GM12865 (cell line): ENCODE results near the gene AQP7.
"Not testable (repeated sequence)": the region's sequence is repeated elsewhere in the genome, so short reads cannot be mapped to it uniquely, and the experiment has no call there.

Source experiments
- DNase-seq: peaks from one replicate; pipeline ENCODE4 v3.0.0; 2010; ENCODE audit warnings: low read depth
- H3K4me3 ChIP-seq: 2 replicates; pipeline ENCODE4 v1.5.1; 2011; ENCODE audit warnings: mild to moderate bottlenecking, low read depth, low read length, control low read depth
- TF ChIP-seq, protein P1 (sequence below): IDR thresholded peaks from 2 replicates; pipeline ENCODE4 v1.5.1; 2011; ENCODE audit warnings: low read length, control low read depth, low read depth, inconsistent platforms; ENCODE audit not compliant: insufficient read depth; ENCODE audit errors: missing control alignments

Gene AQP7

DNA sequence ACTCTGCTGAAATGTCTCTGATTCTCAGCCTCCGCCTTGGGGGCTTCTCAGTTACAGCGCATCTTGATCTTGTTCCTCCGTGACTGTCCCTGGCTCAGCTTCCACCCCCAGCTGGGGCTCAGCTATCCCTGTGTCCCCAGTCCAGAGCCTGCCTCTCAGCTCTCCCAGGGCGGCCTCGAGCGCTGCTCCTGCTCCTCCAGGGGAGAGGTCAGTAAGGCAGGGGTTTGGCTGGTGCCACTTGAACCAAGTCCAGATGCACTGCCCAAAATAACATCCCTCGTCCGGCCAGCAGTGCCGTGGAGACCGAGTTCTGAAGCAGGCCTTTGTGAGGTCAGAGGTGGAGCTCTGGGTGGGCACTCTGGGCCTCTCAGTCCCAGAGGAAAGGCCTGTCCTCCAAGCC is at the start of gene AQP7:
AQP7 (minus strand) TSS at position 198 of the 400 bp plus-strand sequence. CDS start 1,306 bp downstream, outside the sequence.
- not testable (repeated sequence) for DNase-seq, H3K4me3 ChIP-seq

DNA sequence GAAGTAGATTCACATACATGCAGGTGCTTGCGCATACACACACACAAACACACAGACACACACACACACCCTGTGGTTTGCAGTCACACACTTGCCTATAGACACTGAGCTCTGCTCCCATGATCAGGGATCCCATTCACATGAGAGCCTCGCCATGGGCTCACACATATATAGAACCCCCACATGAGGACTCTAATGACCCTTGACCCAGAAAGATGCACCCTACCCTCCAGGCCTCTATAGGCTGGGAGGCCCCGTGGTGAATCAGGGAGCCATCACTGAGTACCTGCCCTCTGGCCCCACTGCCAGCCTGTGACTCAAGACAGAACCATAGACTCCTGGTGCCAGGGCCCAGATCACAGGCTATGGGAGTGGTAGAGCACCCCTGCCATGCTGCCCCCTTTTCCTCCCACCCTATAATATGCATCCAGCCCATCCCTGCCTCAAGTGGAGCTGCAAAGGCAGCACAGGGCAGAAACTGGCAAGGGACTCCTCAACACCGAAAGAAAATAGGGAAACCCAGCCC is 48.3 kb upstream of the AQP7 start:
- no peak overlapping the region for H3K4me3 ChIP-seq
- no peak for DNase-seq
- TF ChIP-seq, protein P1, sequence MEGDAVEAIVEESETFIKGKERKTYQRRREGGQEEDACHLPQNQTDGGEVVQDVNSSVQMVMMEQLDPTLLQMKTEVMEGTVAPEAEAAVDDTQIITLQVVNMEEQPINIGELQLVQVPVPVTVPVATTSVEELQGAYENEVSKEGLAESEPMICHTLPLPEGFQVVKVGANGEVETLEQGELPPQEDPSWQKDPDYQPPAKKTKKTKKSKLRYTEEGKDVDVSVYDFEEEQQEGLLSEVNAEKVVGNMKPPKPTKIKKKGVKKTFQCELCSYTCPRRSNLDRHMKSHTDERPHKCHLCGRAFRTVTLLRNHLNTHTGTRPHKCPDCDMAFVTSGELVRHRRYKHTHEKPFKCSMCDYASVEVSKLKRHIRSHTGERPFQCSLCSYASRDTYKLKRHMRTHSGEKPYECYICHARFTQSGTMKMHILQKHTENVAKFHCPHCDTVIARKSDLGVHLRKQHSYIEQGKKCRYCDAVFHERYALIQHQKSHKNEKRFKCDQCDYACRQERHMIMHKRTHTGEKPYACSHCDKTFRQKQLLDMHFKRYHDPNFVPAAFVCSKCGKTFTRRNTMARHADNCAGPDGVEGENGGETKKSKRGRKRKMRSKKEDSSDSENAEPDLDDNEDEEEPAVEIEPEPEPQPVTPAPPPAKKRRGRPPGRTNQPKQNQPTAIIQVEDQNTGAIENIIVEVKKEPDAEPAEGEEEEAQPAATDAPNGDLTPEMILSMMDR = no peak

DNA sequence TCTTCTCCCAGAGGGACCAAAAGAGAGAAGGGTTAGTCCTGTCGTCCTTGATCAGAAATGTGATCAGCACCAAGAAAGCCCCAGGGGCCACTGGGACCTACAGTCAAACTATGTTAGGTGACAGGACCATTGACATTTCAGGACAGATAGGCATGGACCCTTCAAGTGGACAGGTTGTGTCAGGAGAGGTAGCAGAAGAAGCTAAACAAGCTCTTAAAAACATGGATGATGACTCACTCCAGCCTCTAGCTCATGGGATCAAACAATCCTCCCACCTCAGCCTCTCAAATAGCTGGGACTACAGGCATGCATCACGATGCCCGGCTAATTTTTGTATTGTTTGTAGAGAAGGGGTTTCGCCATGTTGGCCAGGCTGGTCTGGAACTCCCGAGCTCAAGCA is 47.3 kb upstream of the AQP7 start:
- DNase-seq = no peak
- H3K4me3 ChIP-seq = no peak overlapping the region
- TF ChIP-seq, protein P1 = no peak

DNA sequence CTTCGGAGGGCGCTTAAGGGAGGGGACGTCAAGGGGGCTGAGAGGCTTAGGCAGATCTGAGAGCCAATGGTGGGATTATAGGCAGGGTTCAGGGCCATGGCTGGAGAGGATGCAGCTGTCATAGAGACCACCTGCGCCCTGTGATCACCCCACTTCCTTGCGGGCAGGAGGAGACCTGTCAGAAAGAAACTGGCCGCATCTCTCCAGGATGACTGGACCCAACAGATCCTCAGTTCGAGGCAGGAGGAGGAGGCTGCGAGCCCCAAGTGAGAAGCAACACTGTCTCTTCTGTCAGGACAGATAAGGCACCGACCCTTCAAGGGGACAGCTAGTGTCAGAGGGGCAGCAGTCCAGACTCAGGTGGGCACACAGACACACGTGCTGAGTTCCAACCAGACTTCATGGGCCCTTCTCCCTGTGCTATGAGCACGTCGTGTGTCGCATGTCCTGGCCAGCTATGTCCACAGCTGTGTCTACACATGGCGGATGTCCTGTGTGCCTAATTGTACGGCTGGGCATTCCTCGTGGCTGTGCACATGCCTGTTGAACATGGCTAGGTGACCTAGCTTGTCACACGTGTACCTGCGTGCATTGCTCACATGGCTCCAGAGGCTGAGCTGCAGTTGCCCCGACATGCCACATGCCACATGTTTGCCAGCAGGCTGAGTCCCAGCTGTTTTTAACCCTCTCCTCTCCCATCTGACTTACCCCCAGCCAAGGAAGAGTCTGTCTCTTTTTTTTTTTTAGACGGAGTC is 45.6 kb upstream of the AQP7 start:
- no peak overlapping the region for H3K4me3 ChIP-seq
- TF ChIP-seq, protein P1 = no peak
- DNase-seq = peak; percentile 40

DNA sequence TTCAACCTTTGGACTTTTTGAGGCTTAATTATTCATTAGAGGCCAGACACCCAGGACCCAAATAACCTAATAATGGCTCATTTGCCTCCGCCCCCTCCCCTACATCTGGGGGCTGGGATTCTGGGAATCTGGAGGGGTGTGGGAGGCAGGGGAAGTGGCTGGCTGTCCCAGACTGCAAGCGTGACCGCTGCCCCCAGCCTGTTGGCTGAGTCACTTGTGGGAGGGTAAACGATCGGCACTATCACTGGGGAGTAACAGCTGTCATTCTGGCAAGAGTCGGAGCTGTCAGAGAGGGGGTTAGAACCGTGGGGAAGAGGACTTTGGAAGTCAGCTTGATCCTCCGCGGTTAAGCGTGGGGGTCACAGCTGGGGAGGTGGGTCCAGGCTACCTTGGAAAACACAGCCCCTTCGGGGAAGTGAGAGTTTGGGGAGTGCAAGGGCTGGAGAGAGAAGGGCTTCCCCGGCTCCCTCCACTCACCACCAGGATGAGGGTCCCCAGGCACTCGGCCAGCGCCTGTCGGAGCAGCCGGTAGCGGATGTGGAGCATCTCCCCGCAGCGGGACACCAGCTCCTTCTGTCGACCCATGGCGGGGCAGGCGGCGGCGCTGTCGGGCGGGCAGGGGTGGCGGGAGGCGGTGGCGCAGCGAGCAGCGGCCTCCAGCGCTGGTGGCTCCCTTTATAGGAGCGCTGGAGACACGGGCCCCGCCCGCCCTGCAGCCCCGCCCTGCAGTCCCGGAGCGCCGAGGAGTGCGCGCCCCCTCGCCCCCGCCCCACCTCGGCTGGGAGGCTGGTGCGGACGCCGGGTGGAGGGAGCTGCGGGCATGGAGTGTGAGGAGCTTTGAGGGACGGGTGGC is 44.8 kb upstream of the AQP7 start, which contains the start of gene AQP3:
AQP3 (minus strand) TSS at position 648 of the 853 bp plus-strand sequence; CDS start at position 585, 63 bp downstream.
- H3K4me3 ChIP-seq = peak within 1 kb of the TSS; percentile 12
- DNase-seq = peak; percentile 50
- TF ChIP-seq, protein P1 = peak; percentile 11

DNA sequence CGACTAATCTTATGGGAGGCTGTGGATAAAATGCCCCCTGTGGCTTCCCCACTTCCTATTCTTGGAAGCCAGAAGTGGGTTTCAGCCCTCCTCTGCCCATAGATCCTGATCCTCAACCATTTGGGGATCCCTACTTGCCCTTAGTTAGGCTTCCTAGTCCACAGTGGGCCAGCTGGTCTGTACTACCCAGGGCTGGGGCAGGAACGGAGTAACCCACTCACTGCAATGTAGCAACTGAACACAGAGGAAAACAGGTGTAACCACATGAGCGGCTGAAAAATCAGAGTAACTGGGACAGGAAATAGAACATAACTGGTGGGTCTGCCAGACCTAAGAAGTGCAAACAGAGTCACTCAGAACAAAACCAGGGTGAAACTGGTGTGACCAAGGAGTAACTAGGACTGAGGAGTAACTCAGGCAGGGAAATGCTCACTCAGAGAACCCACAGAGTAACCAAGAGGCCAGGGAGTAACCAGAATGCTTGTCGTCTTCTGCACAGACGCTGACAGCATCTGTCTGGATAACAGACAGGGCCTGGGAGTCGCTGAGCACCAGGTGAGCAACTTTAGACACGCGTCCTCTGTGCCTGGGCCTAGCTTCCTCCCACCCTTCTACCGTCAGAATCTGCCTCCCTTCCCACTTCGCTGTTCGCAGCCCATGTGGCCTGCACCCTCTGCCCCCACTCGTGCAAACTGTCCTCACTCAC is 44.0 kb upstream of the AQP7 start:
- peak; percentile 93 for DNase-seq

More for the DNA sequence above, 44.0 kb upstream of the AQP7 start:
- no peak overlapping the region for H3K4me3 ChIP-seq
- TF ChIP-seq, protein P1 = no peak
